Neuronal stem cell (in vitro differentiated cells): ENCODE measurements around the gene CMTM3.

Source experiments
- DNase-seq: peaks from one replicate; pipeline ENCODE4 v3.0.0-alpha.2; 2013; ENCODE audit warnings: low spot score
- H2AFZ ChIP-seq: one replicate; pipeline ENCODE4 v1.6.1; 2013; ENCODE audit warnings: mild to moderate bottlenecking, low read length, inconsistent platforms
- H2AK5ac ChIP-seq: 2 replicates; pipeline ENCODE4 v1.6.1; 2013; ENCODE audit warnings: low read depth, mild to moderate bottlenecking, inconsistent platforms, low read length, moderate library complexity, mixed read lengths
- H2BK120ac ChIP-seq: 2 replicates; pipeline ENCODE4 v1.6.1; 2013; ENCODE audit warnings: low read depth, mild to moderate bottlenecking, inconsistent platforms, low read length, moderate library complexity, mixed read lengths
- H2BK12ac ChIP-seq: one replicate; pipeline ENCODE4 v1.6.1; 2013; ENCODE audit warnings: low read length, inconsistent platforms
- H2BK15ac ChIP-seq: 2 replicates; pipeline ENCODE4 v1.6.1; 2013; ENCODE audit warnings: mild to moderate bottlenecking, low read length, inconsistent platforms, mixed read lengths
- H2BK5ac ChIP-seq: one replicate; pipeline ENCODE4 v1.6.1; 2013; ENCODE audit warnings: inconsistent platforms, mild to moderate bottlenecking, low read length, moderate library complexity
- H3K14ac ChIP-seq: one replicate; pipeline ENCODE4 v1.6.1; 2013; ENCODE audit warnings: low read length, inconsistent platforms
- H3K18ac ChIP-seq: 2 replicates; pipeline ENCODE4 v1.6.1; 2013; ENCODE audit warnings: low read length, inconsistent platforms
- H3K23ac ChIP-seq: 2 replicates; pipeline ENCODE4 v1.6.1; 2013; ENCODE audit warnings: low read depth, mild to moderate bottlenecking, mixed read lengths, low read length, inconsistent platforms; ENCODE audit not compliant: poor library complexity
- H3K27ac ChIP-seq: replicated peaks from 3 replicates; pipeline ENCODE4 v1.5.1; 2013; ENCODE audit warnings: low read length, inconsistent platforms
- H3K27me3 ChIP-seq, 3 experiments: 2 replicates each; pipeline ENCODE4 v1.6.1; 2013; ENCODE audit warnings: low read length in 3 of 3, mild to moderate bottlenecking in 2 of 3, inconsistent platforms in 1 of 3, low read depth in 1 of 3, mixed read lengths in 1 of 3, moderate library complexity in 1 of 3; ENCODE audit not compliant: control insufficient read depth in 3 of 3, insufficient read depth in 3 of 3
- H3K36me3 ChIP-seq, 2 donors: replicated peaks in 1 of 2; 2 replicates each; pipeline ENCODE4 v1.6.1; 2013; ENCODE audit warnings: low read length in 2 of 2; ENCODE audit not compliant: control insufficient read depth in 2 of 2, insufficient read depth in 2 of 2
- H3K4ac ChIP-seq: 2 replicates; pipeline ENCODE4 v1.6.1; 2013; ENCODE audit warnings: inconsistent platforms, mild to moderate bottlenecking, low read length, moderate library complexity
- H3K4me1 ChIP-seq, 2 donors: 1 replicate in 1 of 2; 2 replicates in 1 of 2; pipeline ENCODE4 v1.6.1; 2013; ENCODE audit warnings: low read length in 2 of 2, low read depth in 1 of 2; ENCODE audit not compliant: control insufficient read depth in 2 of 2, insufficient read depth in 1 of 2
- H3K4me2 ChIP-seq: one replicate; pipeline ENCODE4 v1.6.1; 2013; ENCODE audit warnings: mild to moderate bottlenecking, low read length, inconsistent platforms; ENCODE audit not compliant: insufficient read depth, poor library complexity, severe bottlenecking
- H3K4me3 ChIP-seq, 2 donors: 2 replicates each; pipeline ENCODE4 v1.5.1; 2013; ENCODE audit warnings: low read length in 2 of 2, mild to moderate bottlenecking in 2 of 2, inconsistent platforms in 1 of 2, moderate library complexity in 1 of 2
- H3K79me1 ChIP-seq: one replicate; pipeline ENCODE4 v1.6.1; 2013; ENCODE audit warnings: low read depth, mild to moderate bottlenecking, inconsistent platforms, low read length, moderate library complexity
- H3K9ac ChIP-seq: one replicate; pipeline ENCODE4 v1.6.1; 2013; ENCODE audit warnings: mild to moderate bottlenecking, low read depth, low read length, inconsistent platforms; ENCODE audit not compliant: poor library complexity
- H3K9me3 ChIP-seq, 2 donors: replicated peaks in 1 of 2; 2 replicates each; pipeline versions ENCODE3 to v1.6.1; 2013; ENCODE audit warnings: low read length in 2 of 2, mild to moderate bottlenecking in 2 of 2, inconsistent platforms in 1 of 2, low read depth in 1 of 2, mixed read lengths in 1 of 2, moderate library complexity in 1 of 2; ENCODE audit not compliant: control insufficient read depth in 2 of 2, insufficient read depth in 1 of 2
- H4K8ac ChIP-seq: one replicate; pipeline ENCODE4 v1.6.1; 2013; ENCODE audit warnings: low read depth, mild to moderate bottlenecking, inconsistent platforms, low read length, moderate library complexity
- H4K91ac ChIP-seq: one replicate; pipeline ENCODE4 v1.6.1; 2013; ENCODE audit warnings: low read length, low read depth, mild to moderate bottlenecking, inconsistent platforms; ENCODE audit not compliant: poor library complexity
- WGBS, 2 donors: extraction: QIAGEN DNeasy Blood & Tissue Kit; methylation state at CpG; one replicate each; pipeline ENCODE4 v1.1.7; 2013; ENCODE audit warnings: missing lambda C conversion rate in 2 of 2, mixed read lengths in 1 of 2; ENCODE audit not compliant: insufficient read length in 2 of 2, insufficient replicate concordance in 1 of 2; ENCODE audit errors: extremely low coverage in 2 of 2; 5-methylcytosine and 5-hydroxymethylcytosine counted together

CMTM3 gene

GRCh38 chr16:66591018-66591417 lies 13.5 kb upstream of the CMTM3 start:
- Histone ChIP-seq H3K4ac (no peak overlapping the region), H2BK120ac (no peak overlapping the region), H3K4me2 (no peak overlapping the region), H3K9me3 (no peaks in the 10 kb centered on the region), H3K27ac (no peak overlapping the region), H3K4me1 (no peaks in the 10 kb centered on the region), H3K4me3 (no peak overlapping the region), H3K9ac (no peak overlapping the region), H2AK5ac (no peak overlapping the region), H2BK5ac (no peak overlapping the region), H3K79me1 (no peaks in the 10 kb centered on the region), H3K14ac (no peak overlapping the region), H4K91ac (no peak overlapping the region), H3K23ac (no peak overlapping the region), H3K27me3 (no peaks in the 10 kb centered on the region), H2BK15ac (no peak overlapping the region), H2AFZ (no peak overlapping the region), H3K18ac (no peak overlapping the region), H4K8ac (no peak overlapping the region), H2BK12ac (no peak overlapping the region), H3K36me3 (peaks cover 0 to 2% of the 10 kb centered on the region in 2 donors)
- no peak for DNase-seq
- WGBS, 2 donors, result no CpG with 5 or more reads among the region's 4 CpGs

- no peak overlapping the region for H3K4ac ChIP-seq
- H3K23ac ChIP-seq, result no peak overlapping the region
- no peak overlapping the region for H2BK15ac ChIP-seq
- H3K27me3 ChIP-seq, result no peaks in the 10 kb centered on the region
- H3K18ac ChIP-seq, result no peak overlapping the region
- H3K9ac ChIP-seq, result no peak overlapping the region
- H4K91ac ChIP-seq, result no peak overlapping the region
- H3K4me1 ChIP-seq, result no peaks in the 10 kb centered on the region
- H3K27ac ChIP-seq, result no peak overlapping the region
- no peak overlapping the region for H3K4me2 ChIP-seq
- no peak for DNase-seq
- no peak overlapping the region for H2AFZ ChIP-seq
- H2BK12ac ChIP-seq, result no peak overlapping the region
- no peaks in the 10 kb centered on the region for H3K79me1 ChIP-seq
- no peaks in the 10 kb centered on the region for H3K9me3 ChIP-seq
- H2BK120ac ChIP-seq, result no peak overlapping the region
- H3K14ac ChIP-seq, result no peak overlapping the region
- no CpG with 5 or more reads among the region's 3 CpGs for WGBS, 2 donors
- H4K8ac ChIP-seq, result no peak overlapping the region
- H2AK5ac ChIP-seq, result no peak overlapping the region
- no peak overlapping the region for H3K4me3 ChIP-seq
- no peaks in the 10 kb centered on the region for H3K36me3 ChIP-seq
- H2BK5ac ChIP-seq, result no peak overlapping the region
These were observed 12.3 kb upstream of the CMTM3 start for GRCh38 chr16:66592241-66592640.

- Histone ChIP-seq H4K91ac (no peak overlapping the region), H2AK5ac (no peak overlapping the region), H3K9me3 (no peaks in the 10 kb centered on the region), H3K36me3 (no peaks in the 10 kb centered on the region), H2BK120ac (no peak overlapping the region), H3K27me3 (no peaks in the 10 kb centered on the region), H3K4me3 (no peak overlapping the region), H2BK5ac (no peak overlapping the region), H2AFZ (no peak overlapping the region), H3K18ac (no peak overlapping the region), H3K23ac (no peak overlapping the region), H3K4me2 (no peak overlapping the region), H4K8ac (no peak overlapping the region), H3K9ac (no peak overlapping the region), H3K27ac (no peak overlapping the region), H3K79me1 (no peaks in the 10 kb centered on the region), H2BK15ac (no peak overlapping the region), H3K4ac (no peak overlapping the region), H3K4me1 (no peaks in the 10 kb centered on the region), H2BK12ac (no peak overlapping the region), H3K14ac (no peak overlapping the region)
- WGBS, 2 donors, result no CpG with 5 or more reads among the region's 3 CpGs
- no peak for DNase-seq
These were observed 11.7 kb upstream of the CMTM3 start for GRCh38 chr16:66592814-66593213.

- Histone ChIP-seq H3K36me3 (no peaks in the 10 kb centered on the region), H2BK15ac (no peak overlapping the region), H3K9me3 (no peaks in the 10 kb centered on the region), H2BK5ac (no peak overlapping the region), H3K4ac (no peak overlapping the region), H2BK120ac (no peak overlapping the region), H3K27ac (no peak overlapping the region), H2AFZ (no peak overlapping the region), H3K23ac (no peak overlapping the region), H2AK5ac (no peak overlapping the region), H3K4me3 (no peak overlapping the region), H3K79me1 (no peaks in the 10 kb centered on the region), H3K4me1 (no peaks in the 10 kb centered on the region), H2BK12ac (no peak overlapping the region), H3K9ac (no peak overlapping the region), H4K91ac (no peak overlapping the region), H3K18ac (no peak overlapping the region), H3K14ac (no peak overlapping the region), H4K8ac (no peak overlapping the region), H3K4me2 (no peak overlapping the region), H3K27me3 (no peaks in the 10 kb centered on the region)
- no peak for DNase-seq
- no CpG with 5 or more reads among the region's 7 CpGs for WGBS, 2 donors
These were observed 9.8 kb upstream of the CMTM3 start for GRCh38 chr16:66594739-66595138.
